Ectodermal cell (in vitro differentiated cells): ENCODE measurements around the gene POU2F1.

Experiments
- H3K27ac ChIP-seq: 2 replicates; pipeline ENCODE4 v1.7.0; 2013; ENCODE audit warnings: mild to moderate bottlenecking, low read depth, low read length; ENCODE audit not compliant: insufficient read depth, poor library complexity, severe bottlenecking
- H3K27me3 ChIP-seq: 2 replicates; pipeline ENCODE4 v1.7.0; 2013; ENCODE audit warnings: mild to moderate bottlenecking, low read length; ENCODE audit not compliant: insufficient read depth, control insufficient read depth, poor library complexity, severe bottlenecking
- H3K36me3 ChIP-seq: one replicate; pipeline ENCODE4 v1.7.0; 2013; ENCODE audit warnings: low read length; ENCODE audit not compliant: control insufficient read depth, insufficient read depth
- H3K4me1 ChIP-seq: one replicate; pipeline ENCODE4 v1.7.0; 2013; ENCODE audit warnings: low read length; ENCODE audit not compliant: control insufficient read depth, insufficient read depth
- H3K4me3 ChIP-seq: 2 replicates; pipeline ENCODE4 v1.7.0; 2013; ENCODE audit warnings: low read depth, low read length, control low read depth; ENCODE audit not compliant: insufficient read depth
- H3K9me3 ChIP-seq: 2 replicates; pipeline ENCODE4 v1.7.0; 2013; ENCODE audit warnings: mild to moderate bottlenecking, low read length, moderate library complexity; ENCODE audit not compliant: control insufficient read depth
- WGBS, 2 experiments: methylation state at CpG; one replicate each; pipeline ENCODE4 v1.1.7; 2013; ENCODE audit warnings: missing lambda C conversion rate in 2 of 2; 5-methylcytosine and 5-hydroxymethylcytosine counted together

Gene POU2F1

GRCh38 chr1:167373986-167374385 lies 153.3 kb downstream of the POU2F1 start:
- H3K9me3 ChIP-seq: no peaks in the 10 kb centered on the region
- WGBS, 2 experiments: 91 to 93% methylated on average over 6 of the region's 6 CpGs
- peaks cover 22% of the 10 kb centered on the region for H3K36me3 ChIP-seq
- no peak overlapping the region for H3K27ac ChIP-seq
- no peak overlapping the region for H3K4me3 ChIP-seq
- no peaks in the 10 kb centered on the region for H3K4me1 ChIP-seq
- H3K27me3 ChIP-seq: no peaks in the 10 kb centered on the region

GRCh38 chr1:167375949-167376348 lies 155.3 kb downstream of the POU2F1 start:
- H3K9me3 ChIP-seq: no peaks in the 10 kb centered on the region
- peaks cover 22% of the 10 kb centered on the region for H3K36me3 ChIP-seq
- no peak overlapping the region for H3K27ac ChIP-seq
- WGBS, 2 experiments: 96 to 99% methylated on average over 4 to 5 of the region's 5 CpGs
- H3K4me3 ChIP-seq: no peak overlapping the region
- no peaks in the 10 kb centered on the region for H3K27me3 ChIP-seq
- no peaks in the 10 kb centered on the region for H3K4me1 ChIP-seq

GRCh38 chr1:167387251-167387910 lies 166.7 kb downstream of the POU2F1 start:
- no peaks in the 10 kb centered on the region for H3K4me1 ChIP-seq
- no peaks in the 10 kb centered on the region for H3K27me3 ChIP-seq
- H3K9me3 ChIP-seq: no peaks in the 10 kb centered on the region
- 90 to 97% methylated on average over 7 of the region's 7 CpGs for WGBS, 2 experiments
- peaks cover 16% of the 10 kb centered on the region for H3K36me3 ChIP-seq
- no peak overlapping the region for H3K27ac ChIP-seq
- no peak overlapping the region for H3K4me3 ChIP-seq

- Histone ChIP-seq H3K9me3 (no peaks in the 10 kb centered on the region), H3K36me3 (peaks cover 20% of the 10 kb centered on the region), H3K4me1 (no peaks in the 10 kb centered on the region), H3K27me3 (no peaks in the 10 kb centered on the region), H3K27ac (no peak overlapping the region), H3K4me3 (no peak overlapping the region)
- 100% methylated on average over 1 of the region's 1 CpG for WGBS, 2 experiments
Observed at GRCh38 chr1:167388976-167389375, 168.3 kb downstream of the POU2F1 start.

DNA sequence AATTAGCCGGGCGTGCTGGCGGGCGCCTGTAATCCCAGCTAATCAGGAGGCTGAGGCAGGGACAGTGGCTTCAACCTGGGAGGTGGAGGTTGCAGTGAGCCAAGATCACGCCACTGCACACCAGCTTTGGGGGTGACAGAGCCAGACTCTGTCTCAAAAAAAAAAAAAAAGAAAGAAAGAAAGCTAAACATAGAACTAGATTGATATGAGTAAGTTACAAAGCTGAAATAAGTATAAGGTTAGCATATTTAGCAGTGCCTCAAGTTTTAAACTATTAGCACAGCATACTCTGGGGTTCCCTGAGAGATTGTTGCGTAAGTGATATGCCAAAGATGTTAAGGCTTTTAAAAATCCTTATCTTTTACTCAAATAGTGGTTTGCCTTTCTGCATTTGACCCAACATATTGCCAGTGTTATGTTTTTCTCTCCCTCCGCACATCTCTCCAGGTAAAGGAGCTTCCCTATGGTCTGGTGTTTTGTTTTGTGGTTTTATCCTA lies 171.6 kb downstream of the POU2F1 start:
- Histone ChIP-seq H3K27me3 (no peaks in the 10 kb centered on the region), H3K27ac (no peak overlapping the region), H3K4me3 (no peak overlapping the region), H3K4me1 (no peaks in the 10 kb centered on the region), H3K36me3 (peaks cover 13% of the 10 kb centered on the region), H3K9me3 (no peaks in the 10 kb centered on the region)
- WGBS, 2 experiments: 95 to 97% methylated on average over 7 of the region's 7 CpGs

- Histone ChIP-seq H3K27me3 (no peaks in the 10 kb centered on the region), H3K4me3 (no peak overlapping the region), H3K36me3 (peaks cover 12% of the 10 kb centered on the region), H3K9me3 (no peaks in the 10 kb centered on the region), H3K27ac (no peak overlapping the region), H3K4me1 (no peaks in the 10 kb centered on the region)
- 92% methylated on average over 2 of the region's 2 CpGs for WGBS, 2 experiments
Observed at GRCh38 chr1:167400359-167400953, 179.8 kb downstream of the POU2F1 start.

DNA sequence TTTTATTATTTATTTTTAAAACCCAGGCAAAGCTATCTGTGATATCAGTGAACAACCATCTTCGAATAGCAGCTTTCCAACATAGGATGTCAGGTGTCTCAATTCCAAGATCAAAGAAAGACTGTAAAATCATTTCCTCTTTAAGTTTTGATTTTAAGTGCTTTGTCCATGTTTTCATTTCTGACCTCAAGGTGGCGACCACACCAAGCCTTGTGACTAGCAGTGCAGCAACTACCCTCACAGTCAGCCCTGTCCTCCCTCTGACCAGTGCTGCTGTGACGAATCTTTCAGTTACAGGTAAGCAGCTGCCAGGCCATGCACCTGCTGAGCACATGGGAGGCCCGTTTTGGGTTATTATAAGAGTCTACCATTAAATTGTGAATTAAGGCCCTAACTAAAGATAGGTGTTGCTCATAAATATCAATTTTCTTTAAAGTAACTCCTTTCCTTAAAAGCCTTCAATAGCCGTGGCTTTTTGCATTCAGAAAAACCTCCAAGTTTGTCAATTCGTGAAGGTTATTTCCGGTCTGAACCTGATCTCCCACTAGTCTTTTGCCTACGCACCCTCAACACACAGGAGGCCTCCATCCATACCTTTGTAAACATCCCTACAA lies 180.7 kb downstream of the POU2F1 start:
- Histone ChIP-seq H3K4me1 (no peaks in the 10 kb centered on the region), H3K9me3 (no peaks in the 10 kb centered on the region), H3K36me3 (peaks cover 12% of the 10 kb centered on the region), H3K4me3 (no peak overlapping the region), H3K27me3 (no peaks in the 10 kb centered on the region), H3K27ac (no peak overlapping the region)
- WGBS, 2 experiments: 68 to 74% methylated on average over 7 to 8 of the region's 8 CpGs

GRCh38 chr1:167404161-167404888 lies 183.6 kb downstream of the POU2F1 start:
- Histone ChIP-seq H3K27ac (no peak overlapping the region), H3K36me3 (peaks cover 5% of the 10 kb centered on the region), H3K9me3 (no peaks in the 10 kb centered on the region), H3K4me1 (no peaks in the 10 kb centered on the region), H3K27me3 (no peaks in the 10 kb centered on the region), H3K4me3 (no peak overlapping the region)
- 75 to 78% methylated on average over 3 to 4 of the region's 4 CpGs for WGBS, 2 experiments

GRCh38 chr1:167404908-167405307 lies 184.2 kb downstream of the POU2F1 start:
- WGBS, 2 experiments: 93 to 100% methylated on average over 3 of the region's 3 CpGs

DNA sequence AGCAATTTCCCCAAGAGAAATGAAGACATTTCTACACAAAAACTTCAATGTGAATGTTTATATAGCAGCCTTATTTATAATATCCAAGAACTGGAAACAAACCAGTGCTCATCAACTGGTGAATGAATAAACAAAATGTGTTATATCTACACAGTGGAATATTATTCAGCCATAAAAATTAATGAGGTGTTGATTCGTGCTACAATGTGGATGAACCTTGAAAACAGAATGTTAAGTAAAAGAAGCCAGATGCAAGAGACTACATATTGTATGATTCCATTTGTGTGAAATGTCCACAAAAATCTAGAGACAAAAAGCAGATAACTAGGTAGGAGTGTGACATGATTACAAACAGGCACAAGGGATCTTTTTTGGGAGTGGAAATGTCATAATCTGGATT lies 187.7 kb downstream of the POU2F1 start:
- peaks cover 6% of the 10 kb centered on the region for H3K36me3 ChIP-seq
- H3K4me1 ChIP-seq: no peaks in the 10 kb centered on the region
- no peak overlapping the region for H3K27ac ChIP-seq
- whole genome bisulfite sequencing, 2 experiments: 95 to 100% methylated on average over 1 of the region's 1 CpG
- H3K9me3 ChIP-seq: no peaks in the 10 kb centered on the region
- H3K4me3 ChIP-seq: no peak overlapping the region
- H3K27me3 ChIP-seq: no peaks in the 10 kb centered on the region

More at GRCh38 chr1:167404908-167405307, 184.2 kb downstream of the POU2F1 start:
- Histone ChIP-seq H3K27ac (no peak overlapping the region), H3K4me1 (no peaks in the 10 kb centered on the region), H3K4me3 (no peak overlapping the region), H3K9me3 (no peaks in the 10 kb centered on the region), H3K27me3 (no peaks in the 10 kb centered on the region), H3K36me3 (peaks cover 5% of the 10 kb centered on the region)
